GM21515 (cell line): ENCODE measurements around the gene CYBB.
A peak's percentile ranks its signal among the peaks of the same experiment; 100 is the strongest.
"Not testable (repeated sequence)": the region's sequence is repeated elsewhere in the genome, so short reads cannot be mapped to it uniquely, and the experiment has no call there.

ENCODE experiments used
- ATAC-seq: cut with Tn5 transposase; IDR thresholded peaks from one replicate; pipeline ENCODE4 v1.9.1; 2021; ENCODE audit not compliant: unreplicated experiment

The CYBB gene

GRCh38 chrX:37779857-37780256, at the start of gene CYBB:
Gene CYBB (plus strand): TSS chrX:37780059. CDS start chrX:37780078, 19 bp downstream.
- ATAC-seq, result no peak

GRCh38 chrX:37745354-37745753, 34.5 kb upstream of the CYBB start:
- peak; percentile 46 for ATAC-seq

- ATAC-seq, result peak; percentile 28
Observed at GRCh38 chrX:37745835-37746217, 34.0 kb upstream of the CYBB start.

GRCh38 chrX:37746218-37746941, 33.5 kb upstream of the CYBB start:
- peak; percentile 97 for ATAC-seq

GRCh38 chrX:37746951-37747350, 32.9 kb upstream of the CYBB start:
- no peak for ATAC-seq

- ATAC-seq, result no peak
Observed at GRCh38 chrX:37752281-37752680, 27.6 kb upstream of the CYBB start.

GRCh38 chrX:37752936-37753335, 26.9 kb upstream of the CYBB start:
- ATAC-seq, result no peak

GRCh38 chrX:37753384-37753783, 26.5 kb upstream of the CYBB start:
- ATAC-seq, result no peak

- peak; percentile 13 for ATAC-seq
Observed at GRCh38 chrX:37754516-37754915, 25.3 kb upstream of the CYBB start.

- ATAC-seq, result peak; percentile 93
Observed at GRCh38 chrX:37755025-37755424, 24.8 kb upstream of the CYBB start.

- ATAC-seq, result no peak
Observed at GRCh38 chrX:37757082-37757481, 22.8 kb upstream of the CYBB start.

GRCh38 chrX:37759351-37759750, 20.5 kb upstream of the CYBB start:
- no peak for ATAC-seq

- ATAC-seq, result no peak
Observed at GRCh38 chrX:37759878-37760418, 19.9 kb upstream of the CYBB start.

- no peak for ATAC-seq
Observed at GRCh38 chrX:37763400-37763799, 16.5 kb upstream of the CYBB start.

GRCh38 chrX:37765507-37765906, 14.4 kb upstream of the CYBB start:
- no peak for ATAC-seq

GRCh38 chrX:37767430-37767829, 12.4 kb upstream of the CYBB start:
- no peak for ATAC-seq

- not testable (repeated sequence) for ATAC-seq
Observed at GRCh38 chrX:37768866-37769265, 11.0 kb upstream of the CYBB start.

- ATAC-seq, result peak; percentile 64
Observed at GRCh38 chrX:37776283-37776986, 3.4 kb upstream of the CYBB start.

GRCh38 chrX:37776987-37777325, 2.9 kb upstream of the CYBB start:
- ATAC-seq, result no peak

GRCh38 chrX:37781081-37781480, 1.2 kb downstream of the CYBB start:
- peak; percentile 7 for ATAC-seq

- ATAC-seq, result peak; percentile 11
Observed at GRCh38 chrX:37781814-37782213, 2.0 kb downstream of the CYBB start.

GRCh38 chrX:37782359-37782758, 2.5 kb downstream of the CYBB start:
- no peak for ATAC-seq
